Natural killer cell (primary cell): Measurements from ENCODE around the gene PRRC2B. TPM values are rescaled to one million over a fixed set of nuclear protein-coding genes. Genes with fewer than 3 reads are reported as not detected.

Source experiments
- ATAC-seq, 3 donors: fragments of 150-1000 bp in 2 of 3; fragments of 200-7000 bp in 1 of 3; cut with Tn5 transposase; 1 replicate in 1 of 3; 2 replicates in 2 of 3; pipeline ENCODE4 v1.10.0; 2021; ENCODE audit warnings: mild to moderate bottlenecking in 2 of 3, moderate library complexity in 2 of 3
- DNase-seq, 2 donors: peaks; one replicate each; pipeline versions ENCODE4 v3.0.0 to v3.0.0-alpha.2; 2013 to 2021; ENCODE audit warnings: mixed read lengths in 1 of 2
- H3K27ac ChIP-seq: one replicate; pipeline ENCODE4 v1.5.1; 2013; ENCODE audit warnings: mild to moderate bottlenecking, low read length
- H3K27me3 ChIP-seq: one replicate; pipeline ENCODE4 v1.6.1; 2013; ENCODE audit warnings: low read length; ENCODE audit not compliant: control insufficient read depth, insufficient read depth
- H3K36me3 ChIP-seq: one replicate; pipeline ENCODE4 v1.6.1; 2013; ENCODE audit warnings: low read length; ENCODE audit not compliant: control insufficient read depth, insufficient read depth
- H3K4me1 ChIP-seq: one replicate; pipeline ENCODE4 v1.6.1; 2013; ENCODE audit warnings: low read length; ENCODE audit not compliant: control insufficient read depth, insufficient read depth
- H3K4me3 ChIP-seq: one replicate; pipeline ENCODE4 v1.5.1; 2013; ENCODE audit warnings: low read length
- H3K9me3 ChIP-seq: one replicate; pipeline ENCODE4 v1.6.1; 2013; ENCODE audit warnings: low read length; ENCODE audit not compliant: control insufficient read depth, insufficient read depth
- H3K27ac Mint-ChIP-seq, 2 donors: one replicate each; pipeline ENCODE4 v1.8.0; 2022; ENCODE audit warnings: mild to moderate bottlenecking in 2 of 2, mixed read lengths in 2 of 2, moderate library complexity in 1 of 2
- H3K27me3 Mint-ChIP-seq, 2 donors: one replicate each; pipeline ENCODE4 v1.8.0; 2022; ENCODE audit warnings: low read depth in 2 of 2, mixed read lengths in 2 of 2
- H3K36me3 Mint-ChIP-seq: one replicate; pipeline ENCODE4 v1.8.0; 2022; ENCODE audit warnings: mixed read lengths
- H3K4me1 Mint-ChIP-seq, 2 donors: one replicate each; pipeline ENCODE4 v1.8.0; 2022; ENCODE audit warnings: mixed read lengths in 2 of 2
- H3K4me3 Mint-ChIP-seq: one replicate; pipeline ENCODE4 v1.8.0; 2022; ENCODE audit warnings: mild to moderate bottlenecking, moderate library complexity, mixed read lengths
- H3K9me3 Mint-ChIP-seq, 2 donors: one replicate each; pipeline ENCODE4 v1.8.0; 2022; ENCODE audit warnings: mixed read lengths in 2 of 2
- CTCF ChIP-seq: fragments of 200-600 bp; IDR thresholded peaks from one replicate; pipeline ENCODE4 v1.8.0; 2022; ENCODE audit warnings: antibody characterized with exemption
- WGBS: methylation state at CpG from one replicate; pipeline ENCODE4 v1.1.7; 2013; ENCODE audit warnings: missing lambda C conversion rate; ENCODE audit not compliant: insufficient coverage; 5-methylcytosine and 5-hydroxymethylcytosine counted together
- intact Hi-C: fragments of 100-400 bp; cut with micrococcal nuclease; formaldehyde crosslinking; loops from one replicate; pipeline ENCODE4 v1.14.2; 2022
- total RNA-seq, 4 donors: library from RNA; stranded (reverse); fragments of 120-200 nt in 1 of 4; gene quantifications; one replicate each; pipeline versions ENCODE4 v1.2.3 to v1.2.4, GENCODE V29; 2013 to 2022

The PRRC2B gene
- total RNA-seq, 3 donors from 2014 or later (not counting 1 experiment from before 2014, with no cell fraction given): 249 to 275 (median 274) TPM

DNA sequence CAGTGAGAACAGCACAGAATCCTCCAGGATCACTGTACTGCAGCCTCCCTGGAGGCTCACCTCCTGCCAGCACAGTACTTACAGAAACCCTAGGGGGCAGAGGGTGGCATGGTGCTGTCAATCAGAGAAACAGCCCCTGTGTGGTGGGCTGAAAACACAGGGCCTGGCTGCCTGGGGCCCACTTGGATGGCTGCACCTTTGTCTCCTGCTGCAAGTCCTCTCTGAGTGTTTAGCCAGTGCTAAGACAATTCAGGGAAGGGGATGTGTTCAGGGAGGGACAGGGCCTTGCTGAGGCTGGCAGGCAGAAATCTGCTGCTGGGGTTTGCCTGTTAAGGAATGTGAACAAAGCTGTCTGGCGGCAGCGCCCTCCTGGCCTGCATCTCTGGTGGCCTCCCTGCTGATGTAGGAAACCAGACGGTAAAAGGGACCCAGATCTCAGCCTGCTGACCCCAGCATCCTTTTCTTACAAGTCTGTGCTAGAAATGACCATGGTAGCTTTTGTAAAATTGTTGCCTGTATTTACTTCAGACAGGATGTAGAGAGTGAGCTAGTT is 39.5 kb downstream of the PRRC2B start:
- Histone ChIP-seq H3K36me3 (peaks cover 64% of the 10 kb centered on the region), H3K9me3 (no peaks in the 10 kb centered on the region), H3K27ac (no peak overlapping the region), H3K4me1 (peaks cover 19% of the 10 kb centered on the region), H3K4me3 (no peak overlapping the region), H3K27me3 (no peaks in the 10 kb centered on the region)
- Mint-ChIP-seq H3K9me3 (no peaks in the 10 kb centered on the region), H3K27ac (peak overlapping the region in 1 of 2 donors; percentile 14), H3K27me3 (no peaks in the 10 kb centered on the region), H3K36me3 (no peaks in the 10 kb centered on the region), H3K4me1 (peaks cover 21 to 22% of the 10 kb centered on the region in 2 donors), H3K4me3 (no peak overlapping the region)
- no peak for ATAC-seq
- intact Hi-C loops: no loop called here
- DNase-seq: no peak
- no peak for TF ChIP-seq CTCF
- WGBS: 100% methylated on average over 3 of the region's 3 CpGs

- DNase-seq (no peak), ATAC-seq (no peak)
- Histone ChIP-seq H3K4me1 (peaks cover 8% of the 10 kb centered on the region), H3K36me3 (peaks cover 77% of the 10 kb centered on the region), H3K27me3 (no peaks in the 10 kb centered on the region), H3K4me3 (no peak overlapping the region), H3K9me3 (no peaks in the 10 kb centered on the region), H3K27ac (no peak overlapping the region)
- TF ChIP-seq CTCF: no peak
- peaks cover 17 to 23% of the 10 kb centered on the region in 2 donors for H3K4me1 Mint-ChIP-seq
- no peak overlapping the region for H3K4me3 Mint-ChIP-seq
- no peaks in the 10 kb centered on the region for H3K27me3 Mint-ChIP-seq
- H3K9me3 Mint-ChIP-seq: no peaks in the 10 kb centered on the region
- H3K27ac Mint-ChIP-seq: no peak overlapping the region
- intact Hi-C loops: no loop called here
- H3K36me3 Mint-ChIP-seq: no peaks in the 10 kb centered on the region
- WGBS: 93% methylated on average over 7 of the region's 7 CpGs
Measured at GRCh38 chr9:131434673-131435072, 40.8 kb downstream of the PRRC2B start.

GRCh38 chr9:131436376-131436775 is 42.5 kb downstream of the PRRC2B start:
- H3K4me1 Mint-ChIP-seq: peaks cover 19 to 26% of the 10 kb centered on the region in 2 donors
- no peaks in the 10 kb centered on the region for H3K27me3 Mint-ChIP-seq
- WGBS: 97% methylated on average over 12 of the region's 12 CpGs
- no peaks in the 10 kb centered on the region for H3K9me3 Mint-ChIP-seq
- no peaks in the 10 kb centered on the region for H3K9me3 ChIP-seq
- ATAC-seq: no peak
- no peak overlapping the region for H3K27ac ChIP-seq
- peaks cover 84% of the 10 kb centered on the region for H3K36me3 ChIP-seq
- intact Hi-C loops: no loop called here
- peaks cover 7% of the 10 kb centered on the region for H3K4me1 ChIP-seq
- H3K4me3 Mint-ChIP-seq: no peak overlapping the region
- peak overlapping the region in 1 of 2 donors; percentile 23 for H3K27ac Mint-ChIP-seq
- H3K27me3 ChIP-seq: no peaks in the 10 kb centered on the region
- no peak overlapping the region for H3K4me3 ChIP-seq
- no peak for DNase-seq
- H3K36me3 Mint-ChIP-seq: peaks cover 9% of the 10 kb centered on the region
- no peak for TF ChIP-seq CTCF

GRCh38 chr9:131436865-131437271 is 43.0 kb downstream of the PRRC2B start:
- DNase-seq: no peak
- Histone ChIP-seq H3K36me3 (peaks cover 84% of the 10 kb centered on the region), H3K4me3 (no peak overlapping the region), H3K4me1 (peaks cover 12% of the 10 kb centered on the region), H3K27me3 (no peaks in the 10 kb centered on the region), H3K27ac (no peak overlapping the region), H3K9me3 (no peaks in the 10 kb centered on the region)
- Mint-ChIP-seq H3K4me3 (no peak overlapping the region), H3K36me3 (peaks cover 9% of the 10 kb centered on the region), H3K9me3 (no peaks in the 10 kb centered on the region), H3K4me1 (peaks cover 24 to 31% of the 10 kb centered on the region in 2 donors), H3K27me3 (no peaks in the 10 kb centered on the region), H3K27ac (peak overlapping the region in 1 of 2 donors; percentile 23)
- TF ChIP-seq CTCF: no peak
- ATAC-seq: no peak
- 94% methylated on average over 8 of the region's 8 CpGs for WGBS
- intact Hi-C loops: no loop called here
